Activated CD8-positive, alpha-beta memory T cell treated with anti-CD3 and anti-CD28 coated beads, Interleukin-2, amount 50 U/mL, for 1 hour (primary cell): Measurements from ENCODE around the gene GUCA2B.
A peak's percentile ranks its signal among the peaks of the same experiment; 100 is the strongest.

ENCODE experiments used
- DNase-seq: peaks from one replicate; pipeline ENCODE4 v3.0.0-alpha.2; 2020; ENCODE audit errors: extremely low read depth

Gene GUCA2B

DNA sequence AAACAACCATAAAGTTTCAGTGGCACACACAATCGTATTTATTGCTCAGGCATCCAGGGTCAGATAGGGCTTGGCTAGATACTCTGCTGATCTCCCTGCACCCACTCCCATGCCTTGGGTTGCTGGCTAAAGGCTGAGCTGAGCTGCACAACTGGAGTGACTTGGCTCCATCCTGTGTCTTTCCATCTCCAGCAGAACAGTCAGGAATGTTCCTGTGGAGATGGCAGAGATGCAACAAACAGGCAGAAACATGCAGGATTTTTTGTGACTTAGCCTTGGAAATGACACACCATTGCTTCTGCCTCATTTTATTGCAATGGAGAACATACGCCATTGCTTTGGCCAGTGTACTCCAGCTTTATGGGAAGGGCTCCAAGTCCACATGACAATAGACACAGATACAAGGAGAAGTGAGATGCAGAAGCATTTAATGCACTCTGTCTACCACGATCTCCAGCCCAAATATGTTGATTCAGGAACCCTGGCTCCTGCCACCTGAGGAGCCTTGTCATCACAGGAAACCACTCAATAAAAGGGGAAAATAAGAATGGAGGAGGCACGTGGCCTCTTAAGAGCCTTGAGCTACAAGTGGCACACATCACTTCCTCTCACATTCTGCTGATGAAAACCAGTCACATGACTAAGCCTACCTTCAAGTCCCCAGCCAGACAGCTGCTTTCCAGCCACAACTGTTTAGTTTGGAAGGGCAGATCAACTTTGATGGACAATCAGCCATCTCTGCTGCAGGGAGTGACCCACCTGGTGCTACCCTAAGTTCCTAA lies 10.1 kb upstream of the GUCA2B start:
- DNase-seq: no peak

DNA sequence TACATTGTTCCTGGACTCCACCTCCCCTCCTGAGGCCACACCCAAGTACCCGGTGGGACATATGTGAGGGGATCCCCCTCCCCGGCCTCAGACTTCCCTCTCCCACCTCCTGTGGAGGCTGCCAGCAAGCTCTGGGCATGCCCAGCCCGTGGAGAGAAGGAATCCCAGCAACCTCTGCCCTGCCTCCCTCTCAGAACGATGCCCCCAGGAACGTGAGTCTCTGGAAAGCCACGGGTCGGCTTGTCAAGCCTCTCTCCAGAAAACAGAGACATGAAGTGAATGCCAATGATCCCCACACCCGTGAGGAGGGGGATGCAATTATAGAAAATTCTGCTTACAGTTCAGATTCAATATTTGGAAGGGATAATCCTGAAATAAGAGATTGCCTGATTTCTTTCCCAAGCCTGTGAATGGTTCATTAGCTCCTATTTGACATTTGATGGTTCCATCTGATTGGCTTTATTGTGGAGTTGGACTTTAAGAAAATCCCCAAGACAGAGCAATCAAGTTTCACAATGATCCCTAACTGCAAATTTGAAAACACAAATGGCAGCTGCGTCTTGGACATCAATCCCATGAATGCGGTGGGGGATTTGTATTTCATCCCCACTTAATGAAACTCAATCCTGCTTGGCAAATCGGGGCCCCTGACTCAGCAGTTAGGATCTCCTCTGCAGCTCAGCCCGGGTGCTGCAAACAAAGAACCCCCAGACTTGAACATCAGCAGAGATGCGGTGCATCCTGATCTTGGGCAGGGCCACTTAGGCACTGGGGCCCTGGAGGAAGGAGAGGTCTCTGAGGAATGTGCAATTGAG lies 9.1 kb upstream of the GUCA2B start:
- DNase-seq: no peak

DNA sequence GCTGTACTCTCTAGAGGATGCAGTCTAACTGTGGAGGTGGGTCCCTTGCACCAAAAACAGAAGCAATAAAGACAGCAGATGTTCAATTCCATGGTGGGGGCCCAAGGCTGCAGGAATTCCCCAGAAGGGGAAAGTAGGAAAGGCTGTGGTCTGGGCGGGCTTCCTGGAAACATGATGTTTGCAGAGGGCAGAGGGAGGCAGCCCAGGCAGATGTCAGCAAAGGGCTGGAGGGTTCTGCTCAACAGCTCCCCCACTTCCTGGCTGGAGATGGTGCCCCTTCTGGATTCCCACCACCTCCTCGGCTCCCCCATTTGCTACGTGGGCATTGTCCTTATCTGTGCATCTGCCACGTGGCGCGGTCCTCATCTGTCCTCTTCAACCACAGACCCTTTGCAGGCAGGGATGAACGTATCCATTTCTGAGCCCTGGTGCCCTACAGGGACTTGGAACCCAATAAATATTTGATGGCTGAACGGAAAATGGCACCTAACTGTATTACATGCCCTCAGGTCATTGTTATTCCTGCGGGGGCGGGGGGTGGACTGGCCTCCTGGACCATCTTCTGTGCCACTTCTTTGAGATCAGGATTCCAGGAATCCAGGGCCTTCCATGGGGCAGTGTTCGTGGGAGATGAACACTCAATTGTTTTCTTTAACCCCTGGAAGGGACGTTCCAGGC lies 8.4 kb upstream of the GUCA2B start:
- DNase-seq: no peak

DNA sequence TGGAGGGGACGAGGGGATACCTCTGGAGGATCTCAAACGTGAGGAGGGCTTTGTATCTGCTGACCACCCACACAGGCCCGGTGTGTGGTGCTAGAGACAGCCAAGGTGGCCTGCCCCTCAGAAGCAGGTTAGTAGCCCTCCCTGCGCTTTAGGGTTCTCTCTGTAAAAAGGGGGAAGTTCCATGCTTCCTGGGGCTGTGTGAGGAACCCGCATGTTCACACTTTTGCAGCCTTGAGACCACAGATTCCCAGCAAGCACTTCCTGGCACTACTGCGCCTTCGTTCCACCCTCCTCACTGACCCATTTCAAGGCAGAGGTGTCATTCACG lies 7.9 kb upstream of the GUCA2B start:
- DNase-seq: no peak

DNA sequence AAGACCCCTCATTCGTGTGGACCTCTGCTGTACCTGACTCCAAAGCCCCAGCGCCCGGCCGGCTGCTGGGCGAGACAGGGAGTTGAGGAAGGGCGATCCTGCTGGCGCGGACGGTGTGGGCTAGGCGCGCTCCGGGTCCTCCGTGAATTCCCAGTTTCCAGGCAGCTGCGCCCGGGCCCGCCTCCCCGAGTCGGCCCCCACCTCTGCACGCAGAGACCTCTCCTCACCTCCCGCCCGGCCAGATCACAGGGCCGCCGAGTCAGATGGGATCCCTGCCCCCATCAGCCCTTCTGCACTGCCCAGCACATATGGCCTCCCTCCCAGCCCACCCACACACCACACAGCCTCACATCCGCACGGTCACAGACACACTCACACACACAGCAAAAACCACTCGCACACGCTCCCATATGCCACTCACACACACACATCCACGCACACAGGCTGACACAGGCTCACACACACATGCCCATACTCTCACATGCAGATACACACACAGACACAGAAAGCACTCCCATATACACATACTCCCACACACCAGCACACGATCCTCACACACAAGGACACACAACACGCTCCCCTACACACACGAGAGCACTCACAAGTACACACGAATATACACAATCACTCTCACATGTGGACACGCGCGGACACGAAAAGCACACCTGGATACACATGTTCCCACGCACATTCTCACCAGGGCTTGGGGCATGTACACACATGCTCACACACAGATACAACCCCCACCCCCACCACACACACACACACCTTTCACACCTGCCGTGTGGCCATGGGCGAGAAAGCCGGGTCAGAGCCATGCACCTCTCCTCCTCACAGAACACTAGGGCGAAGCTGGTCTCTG lies 7.2 kb upstream of the GUCA2B start:
- DNase-seq: no peak

DNA sequence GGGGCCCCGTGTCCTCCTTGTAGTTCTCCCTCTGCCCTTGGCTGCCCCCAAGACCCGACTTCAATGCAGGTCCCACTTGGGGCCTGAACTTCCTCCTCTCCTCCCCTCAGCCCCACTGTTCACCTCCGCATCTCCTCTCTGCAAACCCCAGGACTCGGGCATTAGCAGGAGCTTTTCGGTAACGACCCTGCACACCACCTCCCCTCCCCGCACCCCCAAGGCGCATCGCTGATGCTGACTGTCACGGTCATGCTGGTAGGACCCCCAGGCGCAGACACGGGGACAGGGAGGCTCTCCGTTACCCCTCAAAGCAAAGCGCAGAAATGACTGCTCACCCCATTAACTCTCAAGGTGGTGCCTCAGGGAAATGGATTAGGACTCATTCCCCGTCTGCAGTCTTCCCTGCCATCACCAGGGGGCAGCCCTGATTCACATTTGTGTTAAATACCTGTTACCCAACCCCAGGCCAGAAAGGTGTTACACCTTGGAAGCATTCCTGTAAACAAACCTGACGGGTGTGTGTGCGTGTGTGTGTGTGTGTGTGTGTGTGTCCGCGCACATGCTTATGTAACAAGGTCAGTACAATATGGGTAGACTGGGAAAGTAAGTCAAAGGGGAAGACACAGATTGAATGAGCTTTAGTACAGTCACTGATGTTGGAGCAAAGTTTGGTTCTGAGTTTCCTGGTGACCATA lies 6.4 kb upstream of the GUCA2B start:
- peak; percentile 30 for DNase-seq

DNA sequence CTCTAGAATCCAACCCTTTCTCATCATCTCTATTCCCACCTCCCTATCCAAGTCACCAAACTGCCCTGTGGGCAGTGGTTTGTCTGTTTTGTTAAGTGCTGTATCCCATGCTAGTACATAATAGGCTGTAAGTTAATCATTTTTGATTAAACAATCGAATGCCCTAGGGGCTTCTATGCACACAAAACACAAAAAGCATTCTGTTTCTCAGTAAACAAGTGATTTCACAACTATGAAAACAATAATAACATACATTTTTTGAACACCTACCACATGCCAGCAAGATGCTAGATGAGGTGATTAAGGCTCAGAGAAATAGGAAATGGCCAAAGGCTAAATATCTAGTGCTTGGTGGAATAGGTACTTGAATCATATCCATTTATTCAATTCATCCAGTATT lies 5.0 kb upstream of the GUCA2B start:
- DNase-seq: no peak

DNA sequence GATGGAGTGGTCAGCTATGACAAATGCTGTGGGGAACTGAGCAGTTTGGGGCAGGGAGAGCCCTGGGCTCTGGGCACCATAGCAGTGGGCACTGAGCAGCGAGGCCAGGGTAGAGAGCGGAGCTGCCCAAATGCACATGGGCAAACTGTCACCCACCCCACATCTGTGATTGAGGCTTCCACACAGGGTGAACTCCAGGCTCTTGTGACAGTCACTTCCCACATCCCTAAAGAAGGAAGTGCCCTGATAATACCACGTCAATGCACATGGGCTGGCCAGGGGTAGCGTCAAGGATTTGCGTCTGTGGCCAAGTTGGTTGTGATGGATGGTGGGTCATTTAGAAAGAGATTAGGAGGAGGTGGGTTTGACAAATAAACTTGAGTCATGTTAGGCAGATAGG lies 2.6 kb upstream of the GUCA2B start:
- DNase-seq: no peak

DNA sequence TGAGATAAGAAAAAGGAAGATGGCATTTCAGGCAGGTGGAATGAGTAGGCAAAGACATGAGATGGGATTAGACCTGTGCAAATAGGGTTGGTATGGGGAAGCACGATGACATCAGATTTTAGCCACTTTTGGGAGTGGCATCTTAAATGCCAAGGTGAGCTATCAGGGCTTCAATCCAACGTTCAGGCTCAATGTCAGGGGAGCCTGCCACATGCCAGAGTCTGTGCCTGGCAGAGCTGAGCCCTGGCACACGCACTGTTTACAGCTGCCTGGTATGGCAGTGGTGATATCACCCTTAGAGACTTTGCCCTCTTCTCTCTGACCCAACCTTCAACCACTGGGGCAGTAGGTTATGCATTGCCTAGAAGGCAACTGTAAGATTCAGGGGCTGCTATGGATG lies 1.1 kb upstream of the GUCA2B start:
- DNase-seq: no peak

DNA sequence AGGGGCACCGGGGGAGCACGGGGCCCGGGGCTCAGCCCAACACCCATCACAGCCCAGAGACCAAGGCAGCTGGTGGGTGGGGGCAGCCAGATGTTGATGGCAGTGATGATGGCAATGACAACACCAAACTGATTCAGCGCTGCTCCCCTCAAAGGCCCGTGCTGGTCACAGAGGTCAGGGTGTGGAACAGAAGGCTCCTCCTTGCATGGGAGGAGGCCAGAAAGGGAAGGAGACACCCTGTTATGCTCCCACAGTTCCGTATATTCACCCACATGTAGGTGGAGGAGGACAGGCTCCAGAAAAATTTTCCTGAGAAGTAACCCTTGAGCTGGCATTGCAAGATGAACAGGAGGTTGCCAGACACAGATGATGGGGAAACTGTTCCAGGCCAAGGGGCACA lies 414 bp downstream of the GUCA2B start:
- DNase-seq: no peak

DNA sequence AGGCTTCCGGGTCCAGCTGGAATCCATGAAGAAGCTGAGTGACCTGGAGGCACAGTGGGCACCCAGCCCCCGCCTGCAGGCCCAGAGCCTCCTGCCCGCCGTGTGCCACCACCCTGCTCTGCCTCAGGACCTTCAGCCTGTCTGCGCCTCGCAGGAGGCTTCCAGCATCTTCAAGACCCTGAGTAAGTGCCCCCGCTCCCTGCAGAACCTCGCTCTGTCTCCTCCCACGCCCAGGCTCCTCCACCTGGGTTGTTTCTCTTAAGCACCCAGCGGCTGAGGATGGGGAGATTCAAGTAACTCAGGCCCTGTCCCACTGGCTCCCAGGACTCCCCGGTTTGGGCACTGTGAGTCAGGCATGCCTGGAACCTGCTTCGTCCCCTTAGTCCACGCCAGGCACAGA lies 1.5 kb downstream of the GUCA2B start:
- no peak for DNase-seq

DNA sequence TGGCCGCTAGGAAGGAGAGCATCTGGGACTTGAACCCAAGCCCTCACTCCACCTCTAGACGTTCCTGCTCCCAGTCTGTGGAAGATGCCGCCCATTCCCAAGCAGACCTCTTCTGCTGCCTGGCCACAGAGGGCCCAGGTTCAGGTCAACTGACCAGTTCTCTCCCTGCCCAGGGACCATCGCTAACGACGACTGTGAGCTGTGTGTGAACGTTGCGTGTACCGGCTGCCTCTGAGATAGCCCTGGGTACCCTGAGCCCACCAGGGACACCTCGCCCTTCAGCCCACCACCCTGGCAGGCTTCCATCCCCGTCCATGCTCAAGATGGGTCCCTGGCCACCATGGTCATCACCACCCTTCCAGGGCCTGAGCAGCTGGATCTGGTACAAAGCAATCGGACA lies 2.2 kb downstream of the GUCA2B start:
- DNase-seq: no peak

DNA sequence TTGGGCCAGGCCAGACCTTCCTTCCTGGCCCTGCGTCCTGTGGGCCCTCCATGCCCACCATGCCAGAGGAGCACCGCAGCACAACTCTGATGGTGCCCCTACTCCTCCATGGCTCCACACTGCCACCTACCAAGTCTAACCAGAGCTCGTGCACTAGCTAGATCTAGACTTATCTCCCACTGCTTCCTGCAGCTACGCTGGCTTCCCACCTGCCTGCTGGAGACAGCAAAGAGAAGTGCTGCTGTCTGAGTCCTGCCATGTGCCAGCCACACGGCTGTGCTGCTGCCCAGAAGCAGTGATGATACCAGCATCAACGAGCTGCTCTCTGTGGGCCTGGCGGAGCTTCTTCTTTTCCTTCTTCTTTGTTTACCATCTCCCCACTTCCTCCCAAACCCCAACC lies 4.5 kb downstream of the GUCA2B start:
- DNase-seq: no peak

DNA sequence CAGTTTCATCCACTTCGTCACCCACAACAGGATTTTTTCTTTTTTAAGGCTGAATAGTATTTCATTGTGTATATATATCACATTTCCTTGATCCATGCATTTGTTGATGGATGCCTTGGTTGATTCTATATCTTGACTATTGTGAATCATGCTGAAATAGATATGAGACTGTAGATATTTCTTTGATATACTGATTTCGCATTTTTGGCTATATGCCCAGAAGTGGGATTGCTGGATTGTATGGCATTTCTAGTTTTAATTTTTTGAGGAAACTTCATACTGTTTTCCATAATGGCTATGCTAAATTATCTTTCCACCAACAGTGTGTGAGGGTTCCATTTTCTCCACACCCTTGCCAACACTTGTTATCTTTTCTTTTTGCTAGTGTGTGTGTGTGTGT lies 5.0 kb downstream of the GUCA2B start:
- DNase-seq: no peak

DNA sequence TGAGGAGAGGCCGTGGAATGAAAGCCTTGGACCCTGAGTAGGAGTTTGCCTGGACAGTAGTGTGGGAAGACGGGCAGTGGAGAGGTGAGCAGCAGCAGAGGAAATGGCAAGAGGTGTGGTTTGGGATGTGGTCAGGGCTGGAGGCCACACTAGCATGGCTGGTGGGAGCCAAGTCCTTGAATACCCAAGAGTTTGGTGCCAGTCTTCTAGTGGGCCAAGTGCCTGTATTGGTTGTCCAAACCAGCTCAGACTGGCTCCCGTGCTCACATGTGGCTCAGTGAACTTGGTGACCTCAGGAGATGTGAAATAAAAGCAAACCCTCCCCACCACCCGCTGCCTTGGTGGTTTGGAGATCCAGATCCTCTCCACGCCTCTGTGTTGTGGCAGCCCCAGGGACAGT lies 9.0 kb downstream of the GUCA2B start:
- no peak for DNase-seq

DNA sequence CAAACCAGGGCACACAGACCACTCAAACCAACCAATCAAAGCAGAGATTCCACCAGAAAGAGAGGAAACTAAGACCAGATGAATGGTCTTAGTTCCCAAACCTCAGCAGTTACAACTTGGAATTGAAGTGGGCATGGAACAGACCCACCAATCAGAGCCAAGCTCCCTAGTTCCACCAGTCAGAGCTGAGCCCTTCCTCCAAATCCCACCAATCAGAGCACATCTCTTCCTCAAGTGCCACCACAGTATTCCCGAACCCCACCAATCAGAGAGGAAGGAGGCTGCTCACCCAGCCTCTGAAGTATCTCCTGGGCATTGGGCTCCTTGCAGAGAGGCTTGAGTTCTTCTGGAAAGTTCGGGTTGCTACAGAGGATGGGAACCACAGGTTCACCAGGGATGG lies 9.9 kb downstream of the GUCA2B start:
- no peak for DNase-seq

DNA sequence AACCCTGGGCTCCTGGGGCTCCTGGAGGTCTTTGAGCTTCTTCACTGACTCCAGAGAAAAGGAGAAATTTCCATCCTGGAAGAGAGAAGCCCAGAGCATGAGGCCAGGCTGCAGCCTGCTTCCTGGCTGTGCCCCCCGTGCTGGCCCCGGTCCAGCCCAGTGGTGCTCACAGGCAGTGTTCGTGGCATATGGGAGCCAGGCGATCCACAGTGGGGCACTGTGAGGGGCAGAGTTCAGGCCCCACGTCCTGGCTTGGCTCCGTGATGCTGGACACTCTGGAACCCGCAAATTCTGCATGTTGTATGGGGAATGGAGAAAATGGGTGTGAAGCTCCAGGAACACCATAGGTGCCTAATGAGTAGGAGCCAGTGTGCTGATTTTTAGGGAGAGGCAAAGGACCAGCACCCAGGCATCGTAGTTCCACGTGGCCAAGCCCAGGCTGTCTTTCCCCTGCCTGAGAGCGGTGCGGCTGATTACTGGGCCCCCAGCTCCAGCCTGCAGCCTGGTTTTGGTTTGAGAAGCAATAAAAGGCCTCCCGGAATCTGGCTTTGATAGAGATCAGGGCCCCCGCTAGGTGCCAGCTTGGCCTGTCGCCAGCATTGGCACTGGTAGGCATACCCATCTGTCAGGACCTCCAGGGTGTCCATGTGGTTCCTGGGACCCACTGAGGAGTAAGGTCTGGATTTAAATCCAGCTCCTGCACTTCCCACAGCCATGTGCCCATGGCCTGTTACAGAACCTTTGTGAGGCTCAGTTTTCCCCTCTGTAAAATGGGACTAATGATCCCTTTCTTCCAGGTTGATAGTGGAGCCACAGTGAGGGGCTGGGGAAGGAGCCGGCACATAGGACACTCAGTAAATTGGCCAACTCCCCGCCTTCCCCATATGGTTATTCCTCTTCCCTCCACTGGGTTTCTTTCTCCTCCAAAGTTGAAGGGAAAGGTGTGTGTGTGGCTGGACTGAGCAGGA lies 10.6 kb downstream of the GUCA2B start:
- no peak for DNase-seq

DNA sequence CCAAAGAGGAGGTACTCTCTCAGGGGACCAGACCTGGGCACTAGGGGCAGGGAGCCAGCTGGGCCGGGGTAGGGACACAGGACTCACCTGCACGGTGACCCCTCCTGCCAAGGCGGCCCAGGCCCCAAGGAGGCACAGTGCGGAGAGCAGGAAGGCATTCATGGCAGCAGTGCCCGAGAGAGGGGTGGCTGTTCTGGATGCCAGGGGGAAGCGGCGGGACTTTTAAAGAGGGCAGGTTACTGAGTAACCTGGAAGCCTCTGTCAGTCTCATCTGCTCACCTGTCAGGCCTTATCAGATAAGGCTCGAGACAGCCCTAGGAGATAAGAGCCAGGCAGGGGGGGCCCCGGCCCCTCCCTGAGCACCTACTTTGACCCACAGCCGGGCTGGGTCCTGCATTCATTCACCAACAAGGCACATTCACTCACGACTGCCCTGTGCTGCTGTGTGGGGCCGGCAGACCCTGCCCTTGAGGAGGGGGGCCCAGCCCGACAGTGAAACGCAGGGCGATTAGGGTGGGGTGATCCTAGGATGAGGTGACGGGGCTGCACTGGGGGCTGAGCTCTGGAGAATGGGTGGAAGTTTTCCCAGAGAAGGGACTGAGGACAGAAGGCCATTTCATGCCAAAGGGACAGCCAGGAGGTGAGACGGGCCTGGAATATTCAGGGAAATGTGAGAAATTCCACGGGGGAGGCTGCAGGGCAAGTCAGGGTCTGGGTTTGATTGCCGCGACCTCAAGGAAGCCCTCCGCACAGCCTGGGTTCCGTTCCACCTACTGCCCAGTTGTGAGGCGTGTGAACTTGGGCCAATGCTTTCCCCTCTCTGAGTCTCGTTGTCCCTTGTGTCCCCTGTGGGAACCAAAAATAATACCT lies 11.6 kb downstream of the GUCA2B start, which contains the start of gene GUCA2A:
Gene GUCA2A (minus strand): TSS at position 195 of the 870 bp plus-strand sequence. CDS start 33 bp downstream, at position 162.
- no peak for DNase-seq
